ENCODE measurements around the gene BCR.
"Not testable (repeated sequence)": the region's sequence is repeated elsewhere in the genome, so short reads cannot be mapped to it uniquely, and the experiment has no call there.

The BCR gene

GRCh38 chr22:23311635-23312420 lies 131.5 kb downstream of the BCR start:
- not testable (repeated sequence) for H3K27me3 Mint-ChIP-seq (ENCODE audit: low read depth); H3K36me3 Mint-ChIP-seq (ENCODE audit: low read depth); H3K27ac Mint-ChIP-seq; H3K9me3 Mint-ChIP-seq; H3K4me1 Mint-ChIP-seq (ENCODE audit: low read depth); H3K4me3 Mint-ChIP-seq

- H3K27me3 Mint-ChIP-seq (ENCODE audit: low read depth) = no peaks in the 10 kb centered on the region
- no peak overlapping the region for H3K4me3 Mint-ChIP-seq
- H3K9me3 Mint-ChIP-seq = no peaks in the 10 kb centered on the region
- H3K4me1 Mint-ChIP-seq (ENCODE audit: low read depth) = no peaks in the 10 kb centered on the region
- no peak overlapping the region for H3K27ac Mint-ChIP-seq
- H3K36me3 Mint-ChIP-seq (ENCODE audit: low read depth) = no peaks in the 10 kb centered on the region
These were observed 133.7 kb downstream of the BCR start for GRCh38 chr22:23313791-23314567.

DNA sequence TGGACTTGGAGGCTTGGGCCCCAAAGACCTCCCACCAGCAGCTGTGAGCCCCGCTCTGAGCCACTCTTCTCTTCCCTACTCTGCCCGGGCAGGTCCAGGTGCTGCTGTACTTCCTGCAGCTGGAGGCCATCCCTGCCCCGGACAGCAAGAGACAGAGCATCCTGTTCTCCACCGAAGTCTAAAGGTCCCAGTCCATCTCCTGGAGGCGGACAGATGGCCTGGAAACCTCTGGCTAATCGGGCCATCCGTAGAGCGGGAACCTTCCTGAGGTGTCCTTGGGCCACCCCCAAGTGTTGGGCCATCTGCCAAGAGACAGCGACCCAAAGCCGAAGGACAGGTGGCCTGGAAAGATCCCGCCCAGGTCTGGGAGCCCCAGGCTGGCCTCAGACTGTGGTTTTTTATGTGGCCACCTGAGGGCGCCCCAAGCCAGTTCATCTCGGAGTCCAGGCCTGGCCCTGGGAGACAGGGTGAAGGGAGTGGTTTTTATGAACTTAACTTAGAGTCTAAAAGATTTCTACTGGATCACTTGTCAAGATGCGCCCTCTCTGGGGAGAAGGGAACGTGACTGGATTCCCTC lies 135.1 kb downstream of the BCR start:
- Mint-ChIP-seq H3K4me3 (no peak overlapping the region), H3K27me3 (ENCODE audit: low read depth) (no peaks in the 10 kb centered on the region), H3K9me3 (no peaks in the 10 kb centered on the region), H3K27ac (no peak overlapping the region), H3K36me3 (ENCODE audit: low read depth) (no peaks in the 10 kb centered on the region), H3K4me1 (ENCODE audit: low read depth) (no peaks in the 10 kb centered on the region)

DNA sequence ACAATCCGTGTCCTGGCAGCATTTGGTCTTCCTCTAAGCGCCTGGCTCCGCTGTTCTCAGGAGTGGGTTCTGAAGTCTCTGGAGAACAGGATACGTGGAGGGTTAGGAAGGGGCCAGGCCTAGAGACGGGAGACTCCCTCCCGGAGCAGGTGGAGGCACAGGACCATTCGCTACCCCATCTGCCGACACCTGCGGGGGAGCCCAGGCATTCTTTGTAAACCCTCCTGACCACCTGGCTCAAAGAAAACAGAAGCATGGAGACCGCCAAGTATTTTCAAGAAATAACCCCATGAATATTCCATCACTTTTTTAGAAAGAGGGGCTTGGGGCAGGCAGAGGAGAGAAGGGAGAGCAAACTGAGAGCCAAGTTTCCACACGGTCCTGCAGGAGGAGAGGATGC lies 136.3 kb downstream of the BCR start:
- H3K27me3 Mint-ChIP-seq (ENCODE audit: low read depth); H3K4me1 Mint-ChIP-seq (ENCODE audit: low read depth); H3K9me3 Mint-ChIP-seq; H3K36me3 Mint-ChIP-seq (ENCODE audit: low read depth); H3K27ac Mint-ChIP-seq; H3K4me3 Mint-ChIP-seq: not testable (repeated sequence)

GRCh38 chr22:23318316-23318715 lies 138.0 kb downstream of the BCR start:
- H3K27ac Mint-ChIP-seq; H3K4me3 Mint-ChIP-seq; H3K36me3 Mint-ChIP-seq (ENCODE audit: low read depth); H3K4me1 Mint-ChIP-seq (ENCODE audit: low read depth); H3K27me3 Mint-ChIP-seq (ENCODE audit: low read depth); H3K9me3 Mint-ChIP-seq: not testable (repeated sequence)

GRCh38 chr22:23322497-23323080 lies 142.3 kb downstream of the BCR start:
- H3K27ac Mint-ChIP-seq; H3K36me3 Mint-ChIP-seq (ENCODE audit: low read depth); H3K27me3 Mint-ChIP-seq (ENCODE audit: low read depth); H3K4me3 Mint-ChIP-seq; H3K4me1 Mint-ChIP-seq (ENCODE audit: low read depth); H3K9me3 Mint-ChIP-seq: not testable (repeated sequence)

DNA sequence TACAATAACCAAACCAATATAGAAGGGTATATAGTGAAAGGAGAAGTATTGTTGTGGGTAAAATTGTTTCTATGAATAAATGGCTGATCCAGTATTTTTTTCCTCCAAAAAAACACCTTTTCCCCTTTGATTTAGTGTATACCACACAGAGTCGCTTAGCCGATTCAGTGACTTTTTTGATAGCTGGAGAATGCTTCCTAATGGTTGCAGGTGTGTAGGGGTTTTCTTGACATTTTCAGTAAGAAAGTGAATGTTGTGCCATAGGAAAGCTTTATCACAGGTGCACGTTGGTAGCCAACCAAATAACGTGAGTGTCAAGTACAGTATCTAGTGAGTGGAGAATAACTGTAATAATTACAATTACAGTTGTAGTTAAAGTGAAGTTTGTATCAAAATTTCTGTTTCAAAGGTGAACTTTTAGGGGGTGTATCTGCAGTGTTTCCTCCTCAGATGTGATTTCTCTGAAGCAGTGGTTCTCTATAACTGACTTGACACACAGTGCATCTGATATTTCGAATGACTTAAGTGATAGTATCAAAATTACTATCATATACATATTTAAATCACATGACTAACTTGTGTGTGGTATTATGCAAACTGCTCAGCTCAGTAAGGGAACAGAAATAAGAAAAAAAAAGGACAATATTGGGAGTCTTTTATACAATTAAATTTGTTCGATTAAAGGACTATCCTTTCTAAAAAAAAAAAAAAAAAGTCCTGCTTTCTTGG lies 143.8 kb downstream of the BCR start:
- not testable (repeated sequence) for H3K9me3 Mint-ChIP-seq; H3K4me3 Mint-ChIP-seq; H3K4me1 Mint-ChIP-seq (ENCODE audit: low read depth); H3K27ac Mint-ChIP-seq; H3K27me3 Mint-ChIP-seq (ENCODE audit: low read depth); H3K36me3 Mint-ChIP-seq (ENCODE audit: low read depth)

- Mint-ChIP-seq H3K36me3 (ENCODE audit: low read depth) (no peaks in the 10 kb centered on the region), H3K4me3 (no peak overlapping the region), H3K27ac (no peak overlapping the region), H3K9me3 (no peaks in the 10 kb centered on the region), H3K27me3 (ENCODE audit: low read depth) (peaks cover 7% of the 10 kb centered on the region), H3K4me1 (ENCODE audit: low read depth) (no peaks in the 10 kb centered on the region)
These were observed 144.9 kb downstream of the BCR start for GRCh38 chr22:23325183-23325582.

DNA sequence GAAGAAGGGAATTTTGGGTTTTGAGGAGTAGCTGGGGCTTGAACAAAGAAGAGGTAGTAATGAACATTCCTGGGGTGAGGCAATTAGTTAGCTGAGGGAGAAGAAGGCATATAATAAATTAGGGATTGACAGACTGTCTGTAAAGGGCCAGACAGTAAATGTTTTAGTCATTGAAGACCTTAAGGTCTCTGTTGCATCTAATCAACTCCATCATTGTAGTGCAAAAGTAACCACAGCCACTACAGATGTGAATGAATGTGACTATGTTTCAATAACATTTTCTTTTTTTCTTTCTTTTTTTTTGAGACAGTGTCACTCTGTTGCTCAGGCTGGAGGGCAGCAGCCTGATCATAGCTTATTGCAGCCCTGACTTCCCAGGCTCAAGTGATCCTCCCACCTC lies 153.5 kb downstream of the BCR start:
- H3K9me3 Mint-ChIP-seq; H3K4me3 Mint-ChIP-seq; H3K4me1 Mint-ChIP-seq (ENCODE audit: low read depth); H3K36me3 Mint-ChIP-seq (ENCODE audit: low read depth); H3K27me3 Mint-ChIP-seq (ENCODE audit: low read depth); H3K27ac Mint-ChIP-seq: not testable (repeated sequence)

DNA sequence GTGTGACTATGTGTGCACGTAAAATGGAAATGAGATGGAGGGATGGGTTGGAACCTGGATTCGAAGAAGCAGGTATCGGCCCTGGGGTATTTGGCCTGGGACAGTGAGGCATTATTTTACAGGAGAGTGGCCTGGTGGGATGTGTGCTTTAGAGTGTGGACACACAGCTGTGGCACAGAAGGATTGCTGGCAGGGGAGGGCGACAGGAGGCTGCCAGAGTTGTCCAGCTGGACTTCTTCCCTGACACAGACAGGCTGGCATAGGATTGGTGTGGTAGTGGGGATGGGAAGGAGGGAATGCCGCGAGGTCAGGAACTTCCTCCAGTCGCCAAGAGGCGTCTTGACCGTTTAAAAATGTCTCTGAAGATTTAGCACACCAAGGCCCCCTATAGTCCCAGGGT lies 157.4 kb downstream of the BCR start:
- H3K9me3 Mint-ChIP-seq = not testable (repeated sequence)
- peaks cover 13% of the 10 kb centered on the region for H3K27me3 Mint-ChIP-seq (ENCODE audit: low read depth)

GRCh38 chr22:23341942-23342695 lies 161.8 kb downstream of the BCR start:
- not testable (repeated sequence) for H3K9me3 Mint-ChIP-seq

More for the DNA sequence above, 157.4 kb downstream of the BCR start:
- not testable (repeated sequence) for H3K36me3 Mint-ChIP-seq (ENCODE audit: low read depth); H3K4me3 Mint-ChIP-seq; H3K27ac Mint-ChIP-seq; H3K4me1 Mint-ChIP-seq (ENCODE audit: low read depth)

DNA sequence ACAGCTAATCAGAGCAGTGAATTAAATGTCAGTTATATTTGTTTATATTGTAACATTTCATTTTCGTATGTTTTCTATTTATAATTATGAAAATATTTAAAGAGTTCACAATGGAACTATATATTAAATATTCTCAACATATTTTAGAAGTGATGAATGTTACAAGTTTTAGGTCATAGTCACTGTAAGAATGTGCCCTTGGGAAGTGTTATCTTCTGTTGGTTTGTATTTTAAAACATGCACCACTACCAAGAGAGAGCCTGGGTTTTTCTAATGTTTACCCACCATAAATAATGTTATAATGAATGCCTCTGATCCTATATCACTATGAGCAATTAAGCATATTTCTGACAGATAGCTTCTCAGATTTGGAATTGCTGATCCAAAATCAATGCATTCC lies 171.0 kb downstream of the BCR start:
- Mint-ChIP-seq H3K4me1 (ENCODE audit: low read depth) (peaks cover 4% of the 10 kb centered on the region), H3K9me3 (no peaks in the 10 kb centered on the region)

More at GRCh38 chr22:23341942-23342695, 161.8 kb downstream of the BCR start:
- not testable (repeated sequence) for H3K4me1 Mint-ChIP-seq (ENCODE audit: low read depth); H3K27ac Mint-ChIP-seq; H3K36me3 Mint-ChIP-seq (ENCODE audit: low read depth); H3K27me3 Mint-ChIP-seq (ENCODE audit: low read depth); H3K4me3 Mint-ChIP-seq

DNA sequence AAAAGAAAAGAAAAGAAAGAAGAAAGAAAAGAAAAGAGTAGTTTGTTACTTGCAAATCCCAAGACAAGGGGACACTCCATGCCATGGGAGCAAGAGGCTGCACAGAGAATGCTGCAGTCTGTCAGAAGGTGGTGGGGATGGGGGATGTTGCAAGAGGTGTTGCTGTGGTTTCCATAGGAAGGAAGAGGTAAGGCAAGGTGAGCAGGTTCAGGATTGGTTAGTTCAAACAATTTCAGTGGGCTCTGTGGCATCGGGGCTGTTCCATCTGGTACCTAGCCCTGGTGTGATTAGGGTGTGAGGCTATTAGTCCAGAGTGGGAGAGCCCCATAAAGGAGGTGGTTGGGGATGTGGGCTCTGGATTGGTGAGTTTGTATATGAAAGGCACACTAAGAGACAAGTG lies 172.7 kb downstream of the BCR start:
- no peaks in the 10 kb centered on the region for H3K9me3 Mint-ChIP-seq
- no peak overlapping the region for H3K4me3 Mint-ChIP-seq
- H3K27me3 Mint-ChIP-seq (ENCODE audit: low read depth) = peaks cover 42% of the 10 kb centered on the region
- H3K27ac Mint-ChIP-seq = no peak overlapping the region
- peaks cover 4% of the 10 kb centered on the region for H3K4me1 Mint-ChIP-seq (ENCODE audit: low read depth)
- H3K36me3 Mint-ChIP-seq (ENCODE audit: low read depth) = no peaks in the 10 kb centered on the region

More for the DNA sequence above, 171.0 kb downstream of the BCR start:
- H3K27me3 Mint-ChIP-seq (ENCODE audit: low read depth) = peaks cover 34% of the 10 kb centered on the region
- H3K4me3 Mint-ChIP-seq = no peak overlapping the region
- no peaks in the 10 kb centered on the region for H3K36me3 Mint-ChIP-seq (ENCODE audit: low read depth)
- H3K27ac Mint-ChIP-seq = no peak overlapping the region

- Mint-ChIP-seq H3K36me3 (ENCODE audit: low read depth) (no peaks in the 10 kb centered on the region), H3K4me1 (ENCODE audit: low read depth) (peaks cover 4% of the 10 kb centered on the region), H3K27me3 (ENCODE audit: low read depth) (peaks cover 37% of the 10 kb centered on the region), H3K9me3 (no peaks in the 10 kb centered on the region), H3K27ac (no peak overlapping the region), H3K4me3 (no peak overlapping the region)
These were observed 173.4 kb downstream of the BCR start for GRCh38 chr22:23353696-23354095.
